Neural cell (in vitro differentiated cells): ENCODE measurements around the gene ZNF276. TPM values are rescaled to one million over a fixed set of nuclear protein-coding genes. Genes with fewer than 3 reads are reported as not detected.
"Not testable (repeated sequence)": the region's sequence is repeated elsewhere in the genome, so short reads cannot be mapped to it uniquely, and the experiment has no call there.

Source experiments
- H2AFZ ChIP-seq: fragments of 200-600, 300-800 bp; sonication (generic), shearing (Covaris generic); 2 replicates; pipeline ENCODE4 v1.6.0; 2014; ENCODE audit warnings: low read depth, mild to moderate bottlenecking, antibody characterized with exemption, low read length, moderate library complexity
- H3F3A ChIP-seq: fragments of 200-600 bp; shearing (Covaris generic); 2 replicates; pipeline ENCODE4 v1.6.1; 2016; ENCODE audit warnings: mild to moderate bottlenecking, moderate library complexity, mixed read lengths, antibody characterized with exemption, low read length; ENCODE audit not compliant: insufficient read depth, poor library complexity, severe bottlenecking
- H3K27ac ChIP-seq: fragments of 200-600, 300-800 bp; sonication (generic), shearing (Covaris generic); 2 replicates; pipeline ENCODE4 v1.5.1; 2014; ENCODE audit warnings: mild to moderate bottlenecking, low read length, moderate library complexity
- H3K27me3 ChIP-seq: fragments of 300-800, 200-600 bp; sonication (generic), shearing (Covaris generic); 2 replicates; pipeline ENCODE4 v1.6.0; 2014; ENCODE audit warnings: mild to moderate bottlenecking, low read depth, low read length, moderate library complexity; ENCODE audit not compliant: insufficient read depth
- H3K36me3 ChIP-seq: fragments of 300-800, 200-600 bp; sonication (generic), shearing (Covaris generic); 2 replicates; pipeline ENCODE4 v1.5.1; 2014; ENCODE audit warnings: mild to moderate bottlenecking, antibody characterized with exemption, low read length, moderate library complexity; ENCODE audit not compliant: insufficient read depth
- H3K4me2 ChIP-seq: fragments of 300-800, 200-600 bp; sonication (generic), shearing (Covaris generic); 2 replicates; pipeline ENCODE4 v1.6.0; 2014; ENCODE audit warnings: mild to moderate bottlenecking, low read length
- H3K4me3 ChIP-seq: fragments of 300-800, 200-600 bp; sonication (generic), shearing (Covaris generic); 2 replicates; pipeline ENCODE4 v1.5.1; 2014; ENCODE audit warnings: mild to moderate bottlenecking, low read length, moderate library complexity
- H3K79me2 ChIP-seq: fragments of 200-600 bp; shearing (Covaris generic); replicated peaks from 2 replicates; pipeline ENCODE4 v1.6.0; 2014; ENCODE audit warnings: mild to moderate bottlenecking, low read length, moderate library complexity; ENCODE audit not compliant: insufficient read depth
- H3K9ac ChIP-seq: fragments of 300-800, 200-600 bp; sonication (generic), shearing (Covaris generic); 2 replicates; pipeline ENCODE4 v1.6.1; 2016; ENCODE audit warnings: mild to moderate bottlenecking, low read length, mixed read lengths
- H3K9me2 ChIP-seq: fragments of 200-600 bp; shearing (Covaris generic); 2 replicates; pipeline ENCODE4 v1.6.1; 2016; ENCODE audit warnings: mild to moderate bottlenecking, low read length, mixed read lengths; ENCODE audit not compliant: insufficient read depth
- H3K9me3 ChIP-seq: fragments of 200-600, 300-800 bp; sonication (generic), shearing (Covaris generic); 2 replicates; pipeline ENCODE4 v1.6.1; 2016; ENCODE audit warnings: mild to moderate bottlenecking, mixed run types, low read length, moderate library complexity, mixed read lengths
- H4K20me1 ChIP-seq: fragments of 200-600 bp; shearing (Covaris generic); 2 replicates; pipeline ENCODE4 v1.6.1; 2016; ENCODE audit warnings: mild to moderate bottlenecking, mixed run types; ENCODE audit not compliant: insufficient read depth
- EP300 ChIP-seq: fragments of 450-650 bp; conservative IDR thresholded peaks from 2 replicates; pipeline ENCODE4 v1.6.1; 2014; ENCODE audit warnings: antibody characterized with exemption, mild to moderate bottlenecking, moderate library complexity; ENCODE audit not compliant: poor library complexity, severe bottlenecking
- MXI1 ChIP-seq: fragments of 450-650 bp; conservative IDR thresholded peaks from 2 replicates; pipeline ENCODE4 v1.6.1; 2014; ENCODE audit warnings: antibody characterized with exemption, mild to moderate bottlenecking; ENCODE audit not compliant: poor library complexity, severe bottlenecking
- POLR2AphosphoS5 ChIP-seq: IDR thresholded peaks from 2 replicates; pipeline ENCODE4 v1.6.1; 2012
- RAD21 ChIP-seq: fragments of 450-650 bp; conservative IDR thresholded peaks from 2 replicates; pipeline ENCODE4 v1.6.1; 2014; ENCODE audit warnings: antibody characterized with exemption, mild to moderate bottlenecking, moderate library complexity
- SMC3 ChIP-seq: fragments of 450-650 bp; conservative IDR thresholded peaks from 2 replicates; pipeline ENCODE4 v1.6.1; 2014; ENCODE audit warnings: antibody characterized with exemption, mild to moderate bottlenecking, moderate library complexity; ENCODE audit not compliant: poor library complexity
- TAF1 ChIP-seq: IDR thresholded peaks from 2 replicates; pipeline ENCODE4 v1.6.1; 2012; ENCODE audit warnings: low read depth
- polyA plus RNA-seq: library from polyadenylated mRNA; depleted of rRNA; stranded (reverse); fragments of >200 nt; gene quantifications from 2 replicates; pipeline ENCODE4 v1.2.3, GENCODE V29; 2014
- TF ChIP-seq, protein P1 (sequence below): fragments of 450-650 bp; IDR thresholded peaks from 2 replicates; pipeline ENCODE4 v1.5.1; 2014; ENCODE audit warnings: antibody characterized with exemption, mild to moderate bottlenecking, moderate library complexity; ENCODE audit not compliant: poor library complexity, severe bottlenecking
- TF ChIP-seq, protein P2 (sequence below): IDR thresholded peaks from 2 replicates; pipeline ENCODE4 v1.6.1; 2012; ENCODE audit warnings: borderline replicate concordance

The ZNF276 gene
- polyA plus RNA-seq, 1 donor from 2014 or later, result 35.4 TPM

DNA sequence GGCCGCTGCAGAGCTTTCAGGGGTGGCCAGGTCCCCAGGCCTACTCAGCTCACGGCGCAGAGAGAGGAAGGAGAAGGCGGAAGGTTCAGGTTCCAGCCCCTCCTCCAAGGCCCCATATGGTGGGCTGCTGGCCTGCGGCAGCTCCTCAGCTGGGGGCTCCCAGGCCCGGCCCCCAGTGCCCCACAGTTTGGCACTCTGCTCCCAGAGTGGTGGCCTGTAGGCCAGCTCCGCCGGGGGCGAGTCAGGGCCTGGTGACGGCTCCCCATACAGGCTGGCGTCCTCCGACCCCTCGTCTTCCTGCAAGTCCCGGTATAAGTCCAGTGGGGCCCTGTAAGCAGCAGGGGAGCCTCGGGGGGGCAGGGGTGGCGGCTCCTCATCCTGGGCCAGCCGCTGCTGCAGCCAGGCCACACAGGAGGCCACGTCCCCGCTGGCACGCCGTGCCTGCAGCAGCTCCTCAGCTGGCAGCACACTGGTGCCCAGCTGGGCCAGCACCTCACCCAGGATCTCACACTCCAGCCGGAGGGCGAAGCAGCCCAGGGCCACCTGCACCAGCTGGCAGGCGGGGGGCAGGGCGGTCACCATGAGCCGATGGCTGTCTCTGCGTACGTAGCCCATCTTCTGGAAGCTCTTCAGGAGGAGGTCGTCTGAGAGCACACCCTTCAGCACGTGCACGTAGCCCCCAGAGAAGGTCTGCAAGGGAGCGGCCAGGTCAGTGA lies 23.6 kb upstream of the ZNF276 start:
- Histone ChIP-seq H3F3A (no peaks in the 10 kb centered on the region), H2AFZ (no peak overlapping the region), H3K9me2 (no peaks in the 10 kb centered on the region), H3K4me3 (no peak overlapping the region), H3K9me3 (no peaks in the 10 kb centered on the region), H3K36me3 (no peaks in the 10 kb centered on the region), H3K27me3 (no peaks in the 10 kb centered on the region), H3K9ac (no peak overlapping the region), H3K79me2 (no peaks in the 10 kb centered on the region), H3K4me2 (no peak overlapping the region), H4K20me1 (no peaks in the 10 kb centered on the region), H3K27ac (no peak overlapping the region)
- no peak for TF ChIP-seq SMC3
- TF ChIP-seq, protein P1, sequence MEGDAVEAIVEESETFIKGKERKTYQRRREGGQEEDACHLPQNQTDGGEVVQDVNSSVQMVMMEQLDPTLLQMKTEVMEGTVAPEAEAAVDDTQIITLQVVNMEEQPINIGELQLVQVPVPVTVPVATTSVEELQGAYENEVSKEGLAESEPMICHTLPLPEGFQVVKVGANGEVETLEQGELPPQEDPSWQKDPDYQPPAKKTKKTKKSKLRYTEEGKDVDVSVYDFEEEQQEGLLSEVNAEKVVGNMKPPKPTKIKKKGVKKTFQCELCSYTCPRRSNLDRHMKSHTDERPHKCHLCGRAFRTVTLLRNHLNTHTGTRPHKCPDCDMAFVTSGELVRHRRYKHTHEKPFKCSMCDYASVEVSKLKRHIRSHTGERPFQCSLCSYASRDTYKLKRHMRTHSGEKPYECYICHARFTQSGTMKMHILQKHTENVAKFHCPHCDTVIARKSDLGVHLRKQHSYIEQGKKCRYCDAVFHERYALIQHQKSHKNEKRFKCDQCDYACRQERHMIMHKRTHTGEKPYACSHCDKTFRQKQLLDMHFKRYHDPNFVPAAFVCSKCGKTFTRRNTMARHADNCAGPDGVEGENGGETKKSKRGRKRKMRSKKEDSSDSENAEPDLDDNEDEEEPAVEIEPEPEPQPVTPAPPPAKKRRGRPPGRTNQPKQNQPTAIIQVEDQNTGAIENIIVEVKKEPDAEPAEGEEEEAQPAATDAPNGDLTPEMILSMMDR, result no peak
- no peak for TF ChIP-seq RAD21
- TF ChIP-seq, protein P2, sequence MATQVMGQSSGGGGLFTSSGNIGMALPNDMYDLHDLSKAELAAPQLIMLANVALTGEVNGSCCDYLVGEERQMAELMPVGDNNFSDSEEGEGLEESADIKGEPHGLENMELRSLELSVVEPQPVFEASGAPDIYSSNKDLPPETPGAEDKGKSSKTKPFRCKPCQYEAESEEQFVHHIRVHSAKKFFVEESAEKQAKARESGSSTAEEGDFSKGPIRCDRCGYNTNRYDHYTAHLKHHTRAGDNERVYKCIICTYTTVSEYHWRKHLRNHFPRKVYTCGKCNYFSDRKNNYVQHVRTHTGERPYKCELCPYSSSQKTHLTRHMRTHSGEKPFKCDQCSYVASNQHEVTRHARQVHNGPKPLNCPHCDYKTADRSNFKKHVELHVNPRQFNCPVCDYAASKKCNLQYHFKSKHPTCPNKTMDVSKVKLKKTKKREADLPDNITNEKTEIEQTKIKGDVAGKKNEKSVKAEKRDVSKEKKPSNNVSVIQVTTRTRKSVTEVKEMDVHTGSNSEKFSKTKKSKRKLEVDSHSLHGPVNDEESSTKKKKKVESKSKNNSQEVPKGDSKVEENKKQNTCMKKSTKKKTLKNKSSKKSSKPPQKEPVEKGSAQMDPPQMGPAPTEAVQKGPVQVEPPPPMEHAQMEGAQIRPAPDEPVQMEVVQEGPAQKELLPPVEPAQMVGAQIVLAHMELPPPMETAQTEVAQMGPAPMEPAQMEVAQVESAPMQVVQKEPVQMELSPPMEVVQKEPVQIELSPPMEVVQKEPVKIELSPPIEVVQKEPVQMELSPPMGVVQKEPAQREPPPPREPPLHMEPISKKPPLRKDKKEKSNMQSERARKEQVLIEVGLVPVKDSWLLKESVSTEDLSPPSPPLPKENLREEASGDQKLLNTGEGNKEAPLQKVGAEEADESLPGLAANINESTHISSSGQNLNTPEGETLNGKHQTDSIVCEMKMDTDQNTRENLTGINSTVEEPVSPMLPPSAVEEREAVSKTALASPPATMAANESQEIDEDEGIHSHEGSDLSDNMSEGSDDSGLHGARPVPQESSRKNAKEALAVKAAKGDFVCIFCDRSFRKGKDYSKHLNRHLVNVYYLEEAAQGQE, result no peak
- TF ChIP-seq POLR2AphosphoS5, result no peak
- TF ChIP-seq TAF1, result no peak
- TF ChIP-seq MXI1, result no peak
- TF ChIP-seq EP300, result no peak

DNA sequence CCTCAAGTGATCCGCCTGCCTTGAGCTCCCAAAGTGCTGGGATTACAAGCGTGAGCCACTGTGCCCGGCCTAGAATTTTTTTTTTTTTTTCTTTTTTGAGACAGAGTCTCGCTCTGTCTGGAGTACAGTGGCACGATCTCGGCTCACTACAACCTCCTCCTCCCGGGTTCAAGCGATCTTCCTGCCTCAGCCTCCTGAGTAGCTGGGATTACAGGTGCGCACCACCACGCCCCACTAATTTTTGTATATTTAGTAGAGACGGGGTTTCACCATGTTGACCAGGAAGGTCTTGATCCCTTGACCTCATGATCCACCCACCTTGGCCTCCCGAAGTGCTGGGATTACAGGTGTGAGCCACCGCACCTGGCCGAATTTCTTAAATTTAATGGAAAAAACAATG lies 22.6 kb upstream of the ZNF276 start:
- not testable (repeated sequence) for H4K20me1 ChIP-seq, H2AFZ ChIP-seq, H3K9me2 ChIP-seq, H3K4me3 ChIP-seq, H3K79me2 ChIP-seq, H3F3A ChIP-seq, H3K4me2 ChIP-seq, H3K27me3 ChIP-seq, H3K36me3 ChIP-seq, H3K27ac ChIP-seq, H3K9ac ChIP-seq, H3K9me3 ChIP-seq

DNA sequence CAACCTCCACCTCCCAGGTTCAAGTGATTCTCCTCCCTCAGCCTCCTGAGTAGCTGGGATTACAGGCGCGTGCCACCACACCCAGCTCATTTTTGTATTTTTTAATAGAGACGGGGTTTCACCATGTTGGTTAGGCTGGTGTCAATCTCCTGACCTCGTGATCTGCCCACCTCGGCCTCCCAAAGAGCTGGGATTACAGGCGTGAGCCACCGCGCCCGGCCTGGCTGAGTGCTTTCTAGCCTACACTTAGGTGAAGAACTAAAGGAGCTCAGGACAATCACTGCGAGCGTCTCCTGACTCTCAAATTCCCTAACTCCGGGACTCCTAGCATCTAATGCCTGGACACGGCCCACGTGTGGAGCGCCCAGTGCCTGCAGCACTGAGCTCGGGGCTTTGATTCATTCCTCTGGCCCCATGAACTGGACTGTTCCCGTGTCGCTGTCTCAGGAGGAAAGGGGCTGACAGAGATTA lies 21.7 kb upstream of the ZNF276 start:
- H2AFZ ChIP-seq, H3K79me2 ChIP-seq, H3F3A ChIP-seq, H4K20me1 ChIP-seq, H3K9me3 ChIP-seq, H3K27me3 ChIP-seq, H3K36me3 ChIP-seq, H3K9me2 ChIP-seq: not testable (repeated sequence)
- peak overlapping the region; percentile 57 for H3K4me2 ChIP-seq
- peak overlapping the region; percentile 88 for H3K27ac ChIP-seq
- H3K9ac ChIP-seq, result peak overlapping the region; percentile 91
- H3K4me3 ChIP-seq, result peak overlapping the region; percentile 96
